GM23248 (cell line): Measurements from ENCODE around the gene CPA2. TPM values are rescaled to one million over a fixed set of nuclear protein-coding genes. Genes with fewer than 3 reads are reported as not detected.

ENCODE experiments used
- DNase-seq: peaks from one replicate; pipeline ENCODE4 v3.0.0-alpha.2; 2015
- H2AFZ ChIP-seq: fragments of 200-600 bp; sonication (generic); 2 replicates; pipeline ENCODE4 v1.6.1; 2016; ENCODE audit warnings: antibody characterized with exemption
- H3F3A ChIP-seq: fragments of 200-600 bp; sonication (generic); 2 replicates; pipeline ENCODE4 v1.6.1; 2016; ENCODE audit warnings: mild to moderate bottlenecking, antibody characterized with exemption, mixed run types; ENCODE audit not compliant: insufficient read depth
- H3K27ac ChIP-seq: fragments of 200-600 bp; sonication (generic); 2 replicates; pipeline ENCODE4 v1.5.1; 2016; ENCODE audit warnings: mild to moderate bottlenecking
- H3K27me3 ChIP-seq: fragments of 200-600 bp; sonication (generic); replicated peaks from 2 replicates; pipeline ENCODE4 v1.6.1; 2016; ENCODE audit warnings: mild to moderate bottlenecking; ENCODE audit not compliant: insufficient read depth
- H3K36me3 ChIP-seq: fragments of 200-600 bp; sonication (generic); 2 replicates; pipeline ENCODE4 v1.6.1; 2016; ENCODE audit warnings: low read depth, mild to moderate bottlenecking
- H3K4me1 ChIP-seq: fragments of 200-600 bp; sonication (generic); 2 replicates; pipeline ENCODE4 v1.6.1; 2016; ENCODE audit warnings: mild to moderate bottlenecking; ENCODE audit not compliant: insufficient read depth
- H3K4me2 ChIP-seq: fragments of 200-600 bp; sonication (generic); one replicate; pipeline ENCODE4 v1.6.1; 2016; ENCODE audit warnings: mild to moderate bottlenecking; ENCODE audit not compliant: unreplicated experiment
- H3K4me3 ChIP-seq: fragments of 200-600 bp; sonication (generic); 2 replicates; pipeline ENCODE4 v1.5.1; 2016; ENCODE audit warnings: mild to moderate bottlenecking
- H3K79me2 ChIP-seq: fragments of 200-600 bp; sonication (generic); 2 replicates; pipeline ENCODE4 v1.6.1; 2016; ENCODE audit warnings: mild to moderate bottlenecking; ENCODE audit not compliant: insufficient read depth
- H3K9ac ChIP-seq: fragments of 200-600 bp; sonication (generic); 2 replicates; pipeline ENCODE4 v1.6.1; 2016; ENCODE audit warnings: mild to moderate bottlenecking
- H3K9me2 ChIP-seq: fragments of 200-600 bp; sonication (generic); 2 replicates; pipeline ENCODE4 v1.6.1; 2016; ENCODE audit warnings: mixed run types, mild to moderate bottlenecking, moderate library complexity; ENCODE audit not compliant: insufficient read depth
- H3K9me3 ChIP-seq: fragments of 200-600 bp; sonication (generic); one replicate; pipeline ENCODE4 v1.6.1; 2017; ENCODE audit warnings: low read depth
- H4K20me1 ChIP-seq: fragments of 200-600 bp; sonication (generic); 2 replicates; pipeline ENCODE4 v1.6.0; 2016; ENCODE audit not compliant: insufficient read depth
- EZH2 ChIP-seq: fragments of 200-600 bp; sonication (generic); IDR thresholded peaks from 2 replicates; pipeline ENCODE4 v1.6.1; 2018; ENCODE audit warnings: antibody characterized with exemption, mild to moderate bottlenecking; ENCODE audit not compliant: insufficient read depth, poor library complexity, severe bottlenecking
- EZH2phosphoT487 ChIP-seq: fragments of 200-600 bp; sonication (generic); IDR thresholded peaks from 2 replicates; pipeline ENCODE4 v1.6.1; 2018; ENCODE audit warnings: antibody characterized with exemption, moderate library complexity, mild to moderate bottlenecking, low read depth; ENCODE audit not compliant: insufficient read depth
- WGBS, 2 experiments: methylation state at CpG; one replicate each; pipeline ENCODE4 v1.1.6; 2015 to 2017; ENCODE audit warnings: low lambda C conversion rate in 2 of 2, low coverage in 1 of 2; ENCODE audit errors: missing lambda C conversion rate in 2 of 2; 5-methylcytosine and 5-hydroxymethylcytosine counted together
- in situ Hi-C: fragments of 300-500 bp; cut with MboI; formaldehyde crosslinking; loops from 2 replicates; pipeline ENCODE4 v1.15.0; 2020
- polyA plus RNA-seq: library from polyadenylated mRNA; unstranded; fragments of >200 nt; fragmentation: Nextera tagmentation; extraction: Ambion mirVana; gene quantifications from 2 replicates; pipeline ENCODE4 v1.2.1, GENCODE V29; 2016
- total RNA-seq: library from RNA; depleted of rRNA; stranded (reverse); fragments of >200 nt; shearing (Covaris generic); gene quantifications from 2 replicates; pipeline ENCODE4 v1.2.3, GENCODE V29; 2014

Gene CPA2
- total and polyA plus RNA-seq, 2 experiments from 2014 or later, result not detected

GRCh38 chr7:130272381-130273080, 5.9 kb downstream of the CPA2 start:
- H3K4me2 ChIP-seq, result peak overlapping the region; percentile 80
- no peaks in the 10 kb centered on the region for H3K79me2 ChIP-seq
- H3K4me1 ChIP-seq, result peaks cover 27% of the 10 kb centered on the region
- no peaks in the 10 kb centered on the region for H3K36me3 ChIP-seq
- no peak overlapping the region for H3K9ac ChIP-seq
- H2AFZ ChIP-seq, result peak overlapping the region; percentile 51
- H3K9me2 ChIP-seq, result no peaks in the 10 kb centered on the region
- H3F3A ChIP-seq, result peaks cover 14% of the 10 kb centered on the region; the same call in 1 of the 2 replicates
- 47 to 53% methylated on average over 23 of the region's 23 CpGs for WGBS, 2 experiments
- TF ChIP-seq EZH2phosphoT487, result no peak
- in situ Hi-C loops, result no loop called here
- no peak for DNase-seq
- no peak overlapping the region for H3K27ac ChIP-seq
- H3K27me3 ChIP-seq, result peaks cover 6% of the 10 kb centered on the region; the same call in 1 of the 2 replicates
- no peaks in the 10 kb centered on the region for H3K9me3 ChIP-seq
- no peaks in the 10 kb centered on the region for H4K20me1 ChIP-seq
- peak overlapping the region; percentile 44; the same call in 1 of the 2 replicates for H3K4me3 ChIP-seq

DNA sequence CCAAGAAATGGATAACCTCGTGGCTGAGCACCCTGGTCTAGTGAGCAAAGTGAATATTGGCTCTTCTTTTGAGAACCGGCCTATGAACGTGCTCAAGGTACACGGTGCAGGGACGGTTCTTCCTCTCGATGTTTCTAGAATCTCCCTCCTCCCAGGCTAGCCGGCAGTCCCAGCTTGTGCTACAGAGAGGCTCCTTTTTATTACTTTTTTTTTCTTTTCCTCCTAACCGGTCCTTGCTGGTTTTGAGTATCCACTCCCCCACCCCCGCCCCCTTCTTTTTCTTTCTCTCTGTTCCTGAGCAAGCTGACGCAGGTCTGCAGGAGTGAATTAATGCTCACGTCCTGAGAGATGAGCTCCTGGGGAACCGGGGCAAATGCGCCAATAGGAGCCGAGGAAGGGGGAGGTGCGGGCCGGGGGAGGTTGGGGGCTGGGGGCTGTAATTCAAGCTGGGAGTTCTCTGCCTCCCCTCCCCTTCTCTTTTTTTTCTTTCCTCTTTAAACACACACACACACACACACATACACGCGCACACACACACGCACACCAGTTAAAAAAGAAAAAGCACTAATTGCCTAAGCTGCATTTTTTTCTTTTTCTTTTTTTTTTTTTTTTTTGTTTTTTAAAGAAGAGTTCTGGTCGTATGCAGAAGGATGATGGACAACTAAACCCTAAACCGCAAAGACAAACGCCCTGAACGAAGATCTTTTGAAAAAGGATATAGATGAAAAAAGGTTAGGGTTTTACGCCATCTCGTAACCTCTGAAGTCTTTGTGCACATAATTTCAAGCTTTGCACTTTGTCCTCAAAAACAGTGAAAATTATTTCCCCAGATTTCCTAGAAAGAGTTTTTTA, 6.6 kb downstream of the CPA2 start:
- no peak overlapping the region for H3K27ac ChIP-seq
- H3K4me2 ChIP-seq, result peak overlapping the region; percentile 80
- H3K9ac ChIP-seq, result no peak overlapping the region
- H3K27me3 ChIP-seq, result peaks cover 6% of the 10 kb centered on the region; the same call in 1 of the 2 replicates
- TF ChIP-seq EZH2 (no peak), EZH2phosphoT487 (no peak)
- H3K4me1 ChIP-seq, result peaks cover 32% of the 10 kb centered on the region
- no peaks in the 10 kb centered on the region for H4K20me1 ChIP-seq
- H3K36me3 ChIP-seq, result no peaks in the 10 kb centered on the region
- DNase-seq, result peak; percentile 36
- H3K9me2 ChIP-seq, result no peaks in the 10 kb centered on the region
- WGBS, 2 experiments, result 10 to 18% methylated on average over 21 to 25 of the region's 25 CpGs
- peak overlapping the region; percentile 51 for H2AFZ ChIP-seq
- in situ Hi-C loops, result no loop called here
- peaks cover 14% of the 10 kb centered on the region; the same call in 1 of the 2 replicates for H3F3A ChIP-seq
- H3K9me3 ChIP-seq, result no peaks in the 10 kb centered on the region
- no peaks in the 10 kb centered on the region for H3K79me2 ChIP-seq
- peak overlapping the region; percentile 44 for H3K4me3 ChIP-seq

GRCh38 chr7:130273933-130274255, 7.2 kb downstream of the CPA2 start:
- Histone ChIP-seq H3F3A (peaks cover 16% of the 10 kb centered on the region; the same call in 1 of the 2 replicates), H3K4me1 (peaks cover 38% of the 10 kb centered on the region), H3K27ac (no peak overlapping the region), H2AFZ (no peak overlapping the region), H3K4me3 (0 out of 2 replicates have a peak overlapping the region, but pooled peaks have one; percentile 44), H4K20me1 (no peaks in the 10 kb centered on the region), H3K9me3 (no peaks in the 10 kb centered on the region), H3K4me2 (peak overlapping the region; percentile 80), H3K36me3 (no peaks in the 10 kb centered on the region), H3K27me3 (0 out of 2 replicates have a peak, but pooled peaks cover 6% of the 10 kb centered on the region), H3K9ac (no peak overlapping the region), H3K9me2 (no peaks in the 10 kb centered on the region), H3K79me2 (no peaks in the 10 kb centered on the region)
- TF ChIP-seq EZH2phosphoT487 (no peak), EZH2 (no peak)
- in situ Hi-C loops, result no loop called here
- 35 to 48% methylated on average over 11 of the region's 11 CpGs for WGBS, 2 experiments
- DNase-seq, result peak; percentile 78

GRCh38 chr7:130274296-130274695, 7.6 kb downstream of the CPA2 start:
- Histone ChIP-seq H3K79me2 (no peaks in the 10 kb centered on the region), H3K27me3 (0 out of 2 replicates have a peak, but pooled peaks cover 6% of the 10 kb centered on the region), H3K36me3 (no peaks in the 10 kb centered on the region), H3K4me3 (no peak overlapping the region), H3K9me3 (no peaks in the 10 kb centered on the region), H3K4me2 (no peak overlapping the region), H2AFZ (no peak overlapping the region), H3K9me2 (no peaks in the 10 kb centered on the region), H3K27ac (no peak overlapping the region), H4K20me1 (no peaks in the 10 kb centered on the region), H3K4me1 (peaks cover 42% of the 10 kb centered on the region), H3K9ac (no peak overlapping the region), H3F3A (peaks cover 21% of the 10 kb centered on the region)
- 45 to 52% methylated on average over 1 of the region's 1 CpG for WGBS, 2 experiments
- in situ Hi-C loops, result no loop called here
- no peak for TF ChIP-seq EZH2phosphoT487
- TF ChIP-seq EZH2, result no peak
- DNase-seq, result no peak
